HG02763 (cell line): Measurements from ENCODE around the gene PLD5.
A peak's percentile ranks its signal among the peaks of the same experiment; 100 is the strongest.
"Not testable (repeated sequence)": the region's sequence is repeated elsewhere in the genome, so short reads cannot be mapped to it uniquely, and the experiment has no call there.

Experiments
- ATAC-seq: cut with Tn5 transposase; IDR thresholded peaks from one replicate; pipeline ENCODE4 v1.9.1; 2021; ENCODE audit warnings: mild to moderate bottlenecking, moderate library complexity; ENCODE audit not compliant: unreplicated experiment

Gene PLD5

GRCh38 chr1:242288067-242288466 is 236.4 kb downstream of the PLD5 start:
- ATAC-seq = not testable (repeated sequence)

GRCh38 chr1:242282758-242283485 is 241.6 kb downstream of the PLD5 start:
- not testable (repeated sequence) for ATAC-seq

GRCh38 chr1:242278406-242278805 is 246.1 kb downstream of the PLD5 start:
- not testable (repeated sequence) for ATAC-seq

- not testable (repeated sequence) for ATAC-seq
Measured at GRCh38 chr1:242276769-242277168, 247.7 kb downstream of the PLD5 start.

GRCh38 chr1:242267004-242267403 is 257.5 kb downstream of the PLD5 start:
- ATAC-seq = not testable (repeated sequence)

GRCh38 chr1:242264419-242264818 is 260.1 kb downstream of the PLD5 start:
- ATAC-seq = not testable (repeated sequence)

GRCh38 chr1:242245255-242245654 is 279.2 kb downstream of the PLD5 start:
- ATAC-seq = no peak

- ATAC-seq = peak; percentile 95
Measured at GRCh38 chr1:242243472-242243871, 281.0 kb downstream of the PLD5 start.

- peak; percentile 9 for ATAC-seq
Measured at GRCh38 chr1:242242983-242243382, 281.5 kb downstream of the PLD5 start.

- ATAC-seq = no peak
Measured at GRCh38 chr1:242241936-242242335, 282.6 kb downstream of the PLD5 start.

GRCh38 chr1:242240691-242241090 is 283.8 kb downstream of the PLD5 start:
- no peak for ATAC-seq

- ATAC-seq = no peak
Measured at GRCh38 chr1:242240077-242240476, 284.4 kb downstream of the PLD5 start.

- ATAC-seq = no peak
Measured at GRCh38 chr1:242239398-242239797, 285.1 kb downstream of the PLD5 start.

- no peak for ATAC-seq
Measured at GRCh38 chr1:242237051-242237450, 287.4 kb downstream of the PLD5 start.

- ATAC-seq = no peak
Measured at GRCh38 chr1:242228991-242229390, 295.5 kb downstream of the PLD5 start.

GRCh38 chr1:242225767-242226573 is 298.5 kb downstream of the PLD5 start:
- ATAC-seq = peak; percentile 72

- ATAC-seq = not testable (repeated sequence)
Measured at GRCh38 chr1:242224878-242225766, 299.4 kb downstream of the PLD5 start.

GRCh38 chr1:242224461-242224860 is 300.0 kb downstream of the PLD5 start:
- ATAC-seq = no peak

- ATAC-seq = no peak
Measured at GRCh38 chr1:242219905-242220304, 304.6 kb downstream of the PLD5 start.

GRCh38 chr1:242219298-242219901 is 305.1 kb downstream of the PLD5 start:
- ATAC-seq = no peak

GRCh38 chr1:242216368-242216767 is 308.1 kb downstream of the PLD5 start:
- ATAC-seq = no peak
